Measurements from ENCODE around the gene FREM3.

GRCh38 chr4:143558823-143559756 lies 141.4 kb downstream of the FREM3 start:
- peak; percentile 68 for TF ChIP-seq POLR2A (IDR thresholded peaks at IDR 0.05; ENCODE audit: low read depth, low read length)
- TF ChIP-seq POLR2AphosphoS5 (IDR thresholded peaks at IDR 0.05; ENCODE audit: low read depth, low read length) = no peak
- peak; percentile 14; the same call in 1 of the 2 replicates for TF ChIP-seq TAF1 (IDR thresholded peaks at IDR 0.05; ENCODE audit: borderline replicate concordance, low read depth, low read length)

Data from GM12892 (cell line).